GM23248 (cell line): ENCODE data around the gene BCL10. TPM values are rescaled to one million over a fixed set of nuclear protein-coding genes. Genes with fewer than 3 reads are reported as not detected.

Experiments used
- DNase-seq: peaks from one replicate; pipeline ENCODE4 v3.0.0-alpha.2; 2015
- H2AFZ ChIP-seq: fragments of 200-600 bp; sonication (generic); 2 replicates; pipeline ENCODE4 v1.6.1; 2016; ENCODE audit warnings: antibody characterized with exemption
- H3F3A ChIP-seq: fragments of 200-600 bp; sonication (generic); 2 replicates; pipeline ENCODE4 v1.6.1; 2016; ENCODE audit warnings: mild to moderate bottlenecking, antibody characterized with exemption, mixed run types; ENCODE audit not compliant: insufficient read depth
- H3K27ac ChIP-seq: fragments of 200-600 bp; sonication (generic); 2 replicates; pipeline ENCODE4 v1.5.1; 2016; ENCODE audit warnings: mild to moderate bottlenecking
- H3K27me3 ChIP-seq: fragments of 200-600 bp; sonication (generic); replicated peaks from 2 replicates; pipeline ENCODE4 v1.6.1; 2016; ENCODE audit warnings: mild to moderate bottlenecking; ENCODE audit not compliant: insufficient read depth
- H3K36me3 ChIP-seq: fragments of 200-600 bp; sonication (generic); 2 replicates; pipeline ENCODE4 v1.6.1; 2016; ENCODE audit warnings: low read depth, mild to moderate bottlenecking
- H3K4me1 ChIP-seq: fragments of 200-600 bp; sonication (generic); 2 replicates; pipeline ENCODE4 v1.6.1; 2016; ENCODE audit warnings: mild to moderate bottlenecking; ENCODE audit not compliant: insufficient read depth
- H3K4me2 ChIP-seq: fragments of 200-600 bp; sonication (generic); one replicate; pipeline ENCODE4 v1.6.1; 2016; ENCODE audit warnings: mild to moderate bottlenecking; ENCODE audit not compliant: unreplicated experiment
- H3K4me3 ChIP-seq: fragments of 200-600 bp; sonication (generic); 2 replicates; pipeline ENCODE4 v1.5.1; 2016; ENCODE audit warnings: mild to moderate bottlenecking
- H3K79me2 ChIP-seq: fragments of 200-600 bp; sonication (generic); 2 replicates; pipeline ENCODE4 v1.6.1; 2016; ENCODE audit warnings: mild to moderate bottlenecking; ENCODE audit not compliant: insufficient read depth
- H3K9ac ChIP-seq: fragments of 200-600 bp; sonication (generic); 2 replicates; pipeline ENCODE4 v1.6.1; 2016; ENCODE audit warnings: mild to moderate bottlenecking
- H3K9me2 ChIP-seq: fragments of 200-600 bp; sonication (generic); 2 replicates; pipeline ENCODE4 v1.6.1; 2016; ENCODE audit warnings: mixed run types, mild to moderate bottlenecking, moderate library complexity; ENCODE audit not compliant: insufficient read depth
- H3K9me3 ChIP-seq: fragments of 200-600 bp; sonication (generic); one replicate; pipeline ENCODE4 v1.6.1; 2017; ENCODE audit warnings: low read depth
- H4K20me1 ChIP-seq: fragments of 200-600 bp; sonication (generic); 2 replicates; pipeline ENCODE4 v1.6.0; 2016; ENCODE audit not compliant: insufficient read depth
- EZH2 ChIP-seq: fragments of 200-600 bp; sonication (generic); IDR thresholded peaks from 2 replicates; pipeline ENCODE4 v1.6.1; 2018; ENCODE audit warnings: antibody characterized with exemption, mild to moderate bottlenecking; ENCODE audit not compliant: insufficient read depth, poor library complexity, severe bottlenecking
- EZH2phosphoT487 ChIP-seq: fragments of 200-600 bp; sonication (generic); IDR thresholded peaks from 2 replicates; pipeline ENCODE4 v1.6.1; 2018; ENCODE audit warnings: antibody characterized with exemption, moderate library complexity, mild to moderate bottlenecking, low read depth; ENCODE audit not compliant: insufficient read depth
- WGBS, 2 experiments: methylation state at CpG; one replicate each; pipeline ENCODE4 v1.1.6; 2015 to 2017; ENCODE audit warnings: low lambda C conversion rate in 2 of 2, low coverage in 1 of 2; ENCODE audit errors: missing lambda C conversion rate in 2 of 2; 5-methylcytosine and 5-hydroxymethylcytosine counted together
- in situ Hi-C: fragments of 300-500 bp; cut with MboI; formaldehyde crosslinking; loops from 2 replicates; pipeline ENCODE4 v1.15.0; 2020
- polyA plus RNA-seq: library from polyadenylated mRNA; unstranded; fragments of >200 nt; fragmentation: Nextera tagmentation; extraction: Ambion mirVana; gene quantifications from 2 replicates; pipeline ENCODE4 v1.2.1, GENCODE V29; 2016
- total RNA-seq: library from RNA; depleted of rRNA; stranded (reverse); fragments of >200 nt; shearing (Covaris generic); gene quantifications from 2 replicates; pipeline ENCODE4 v1.2.3, GENCODE V29; 2014

Gene BCL10
- total and polyA plus RNA-seq, 2 experiments from 2014 or later = 51.4 to 70.7 TPM

GRCh38 chr1:85297538-85297854 lies 21.1 kb upstream of the BCL10 start:
- Histone ChIP-seq H3K4me2 (peak overlapping the region; percentile 77), H3K27ac (peak overlapping the region; percentile 80), H3K4me3 (peak overlapping the region; percentile 56), H3K9ac (peak overlapping the region; percentile 63), H3K9me2 (no peaks in the 10 kb centered on the region), H3F3A (peaks cover 22% of the 10 kb centered on the region), H3K9me3 (no peaks in the 10 kb centered on the region), H4K20me1 (no peaks in the 10 kb centered on the region), H3K4me1 (peaks cover 34% of the 10 kb centered on the region), H3K79me2 (no peaks in the 10 kb centered on the region), H3K27me3 (no peaks in the 10 kb centered on the region), H3K36me3 (no peaks in the 10 kb centered on the region), H2AFZ (no peak overlapping the region)
- WGBS, 2 experiments = 64 to 78% methylated on average over 1 of the region's 1 CpG
- in situ Hi-C loops = no loop called here
- no peak for TF ChIP-seq EZH2
- no peak for TF ChIP-seq EZH2phosphoT487
- DNase-seq = no peak

GRCh38 chr1:85296980-85297379 lies 20.5 kb upstream of the BCL10 start:
- Histone ChIP-seq H3F3A (peaks cover 25% of the 10 kb centered on the region), H3K4me3 (peak overlapping the region; percentile 56), H3K9ac (peak overlapping the region; percentile 63), H3K79me2 (no peaks in the 10 kb centered on the region), H3K4me2 (peak overlapping the region; percentile 77), H3K27ac (peak overlapping the region; percentile 80), H2AFZ (no peak overlapping the region), H3K9me2 (no peaks in the 10 kb centered on the region), H4K20me1 (no peaks in the 10 kb centered on the region), H3K9me3 (no peaks in the 10 kb centered on the region), H3K36me3 (no peaks in the 10 kb centered on the region), H3K27me3 (no peaks in the 10 kb centered on the region), H3K4me1 (peaks cover 37% of the 10 kb centered on the region)
- in situ Hi-C loops = no loop called here
- no peak for TF ChIP-seq EZH2phosphoT487
- no peak for TF ChIP-seq EZH2
- peak; percentile 67 for DNase-seq
- 9 to 13% methylated on average over 1 of the region's 1 CpG for WGBS, 2 experiments

GRCh38 chr1:85295654-85296053 lies 19.2 kb upstream of the BCL10 start:
- TF ChIP-seq EZH2 = no peak
- Histone ChIP-seq H3K9ac (no peak overlapping the region), H3K4me2 (no peak overlapping the region), H3K36me3 (no peaks in the 10 kb centered on the region), H2AFZ (no peak overlapping the region), H3K4me1 (peaks cover 50% of the 10 kb centered on the region), H3K9me3 (no peaks in the 10 kb centered on the region), H3K27me3 (no peaks in the 10 kb centered on the region), H3K79me2 (no peaks in the 10 kb centered on the region), H3K27ac (no peak overlapping the region), H4K20me1 (no peaks in the 10 kb centered on the region), H3K4me3 (no peak overlapping the region), H3F3A (peaks cover 38% of the 10 kb centered on the region), H3K9me2 (no peaks in the 10 kb centered on the region)
- in situ Hi-C loops = no loop called here
- no peak for DNase-seq
- WGBS, 2 experiments = 86 to 87% methylated on average over 4 of the region's 4 CpGs

GRCh38 chr1:85295006-85295431 lies 18.6 kb upstream of the BCL10 start:
- no peaks in the 10 kb centered on the region for H3K79me2 ChIP-seq
- no peak overlapping the region for H2AFZ ChIP-seq
- no peak overlapping the region for H3K4me3 ChIP-seq
- no peaks in the 10 kb centered on the region for H3K36me3 ChIP-seq
- no peaks in the 10 kb centered on the region for H3K27me3 ChIP-seq
- H3K4me1 ChIP-seq = peaks cover 57% of the 10 kb centered on the region
- no peak overlapping the region for H3K9ac ChIP-seq
- TF ChIP-seq EZH2phosphoT487 (no peak), EZH2 (no peak)
- no peak overlapping the region for H3K4me2 ChIP-seq
- no peaks in the 10 kb centered on the region for H3K9me2 ChIP-seq
- H3F3A ChIP-seq = peaks cover 44% of the 10 kb centered on the region
- H4K20me1 ChIP-seq = no peaks in the 10 kb centered on the region
- H3K27ac ChIP-seq = no peak overlapping the region
- no peaks in the 10 kb centered on the region for H3K9me3 ChIP-seq
- no peak for DNase-seq
- in situ Hi-C loops = no loop called here
- WGBS, 2 experiments = 59 to 74% methylated on average over 3 of the region's 3 CpGs

GRCh38 chr1:85290826-85291225 lies 14.4 kb upstream of the BCL10 start:
- 97 to 100% methylated on average over 2 of the region's 2 CpGs for WGBS, 2 experiments
- peak; percentile 69 for DNase-seq
- in situ Hi-C loops = no loop called here
- Histone ChIP-seq H4K20me1 (no peaks in the 10 kb centered on the region), H3F3A (peaks cover 28% of the 10 kb centered on the region), H2AFZ (no peak overlapping the region), H3K27ac (peak overlapping the region; percentile 58), H3K4me3 (no peak overlapping the region), H3K9ac (peak overlapping the region; percentile 16; the same call in 1 of the 2 replicates), H3K4me2 (peak overlapping the region; percentile 38), H3K36me3 (no peaks in the 10 kb centered on the region), H3K9me2 (no peaks in the 10 kb centered on the region), H3K27me3 (no peaks in the 10 kb centered on the region), H3K4me1 (peaks cover 40% of the 10 kb centered on the region), H3K9me3 (no peaks in the 10 kb centered on the region), H3K79me2 (no peaks in the 10 kb centered on the region)
- TF ChIP-seq EZH2 (no peak), EZH2phosphoT487 (no peak)
